NCI-H82 treated with DMSO at 0.1 percent for 48 hours (cell line): ENCODE measurements around the gene OPN5.

ENCODE experiments used
- DNase-seq: peaks from one replicate; lab custom pipeline; 2025; ENCODE audit not compliant: unreplicated experiment; lab: John Stamatoyannopoulos, UW

The OPN5 gene

GRCh38 chr6:47853766-47854165 lies 71.9 kb downstream of the OPN5 start:
- no peak for DNase-seq

- DNase-seq: no peak
Measured at GRCh38 chr6:47854971-47855370, 73.1 kb downstream of the OPN5 start.

GRCh38 chr6:47859175-47859574 lies 77.3 kb downstream of the OPN5 start:
- no peak for DNase-seq

- DNase-seq: no peak
Measured at GRCh38 chr6:47862731-47863130, 80.9 kb downstream of the OPN5 start.

- DNase-seq: no peak
Measured at GRCh38 chr6:47865206-47865605, 83.4 kb downstream of the OPN5 start.

GRCh38 chr6:47875593-47875992 lies 93.8 kb downstream of the OPN5 start:
- no peak for DNase-seq
